Lower leg skin (tissue), 3 donors: Measurements from ENCODE around the gene OR5AP2.

Experiments used
- POLR2A ChIP-seq, 2 donors: fragments of 450-650 bp; IDR thresholded peaks; one replicate each; pipeline ENCODE4 v1.6.1; 2016 to 2017; ENCODE audit warnings: antibody characterized with exemption in 2 of 2, mild to moderate bottlenecking in 1 of 2, moderate library complexity in 1 of 2
- TF ChIP-seq, protein P1 (sequence below), 3 donors: fragments of 450-650 bp; IDR thresholded peaks; one replicate each; pipeline ENCODE4 v1.5.1; 2016; ENCODE audit warnings: antibody characterized with exemption in 3 of 3, mild to moderate bottlenecking in 3 of 3, moderate library complexity in 2 of 3

DNA sequence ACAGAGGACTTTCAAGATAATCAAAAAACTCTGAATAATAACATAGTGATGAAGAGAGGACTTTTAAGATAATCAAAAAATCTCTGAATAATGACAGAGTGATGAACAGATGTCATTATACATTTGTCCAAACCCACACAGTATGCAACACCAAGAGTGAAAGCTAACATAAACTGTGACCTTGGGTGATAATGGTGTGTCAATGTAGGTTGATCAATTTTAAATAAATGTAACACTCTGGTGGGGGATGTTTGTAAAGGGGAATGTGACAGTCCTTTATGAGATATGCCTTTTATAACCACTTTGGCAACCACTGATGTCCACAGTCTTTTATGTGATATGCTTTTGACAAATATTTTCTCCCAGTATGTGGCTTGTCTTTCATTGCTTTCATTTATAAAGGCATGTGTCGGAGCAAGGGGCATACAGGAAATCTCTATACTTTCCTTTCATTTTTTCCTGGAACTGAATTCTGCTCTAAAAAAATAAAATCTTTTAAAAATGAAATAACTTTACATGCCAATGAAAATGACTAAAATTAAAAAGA, 46.4 kb upstream of the OR5AP2 start:
- TF ChIP-seq, protein P1, sequence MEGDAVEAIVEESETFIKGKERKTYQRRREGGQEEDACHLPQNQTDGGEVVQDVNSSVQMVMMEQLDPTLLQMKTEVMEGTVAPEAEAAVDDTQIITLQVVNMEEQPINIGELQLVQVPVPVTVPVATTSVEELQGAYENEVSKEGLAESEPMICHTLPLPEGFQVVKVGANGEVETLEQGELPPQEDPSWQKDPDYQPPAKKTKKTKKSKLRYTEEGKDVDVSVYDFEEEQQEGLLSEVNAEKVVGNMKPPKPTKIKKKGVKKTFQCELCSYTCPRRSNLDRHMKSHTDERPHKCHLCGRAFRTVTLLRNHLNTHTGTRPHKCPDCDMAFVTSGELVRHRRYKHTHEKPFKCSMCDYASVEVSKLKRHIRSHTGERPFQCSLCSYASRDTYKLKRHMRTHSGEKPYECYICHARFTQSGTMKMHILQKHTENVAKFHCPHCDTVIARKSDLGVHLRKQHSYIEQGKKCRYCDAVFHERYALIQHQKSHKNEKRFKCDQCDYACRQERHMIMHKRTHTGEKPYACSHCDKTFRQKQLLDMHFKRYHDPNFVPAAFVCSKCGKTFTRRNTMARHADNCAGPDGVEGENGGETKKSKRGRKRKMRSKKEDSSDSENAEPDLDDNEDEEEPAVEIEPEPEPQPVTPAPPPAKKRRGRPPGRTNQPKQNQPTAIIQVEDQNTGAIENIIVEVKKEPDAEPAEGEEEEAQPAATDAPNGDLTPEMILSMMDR (IDR thresholded peaks at IDR 0.05) = no peak
- no peak for TF ChIP-seq POLR2A (IDR thresholded peaks at IDR 0.05)
